HUES48 (cell line): ENCODE data around the gene SYNGR2.

Experiments used
- H3K27ac ChIP-seq: one replicate; pipeline ENCODE4 v1.7.0; 2013; ENCODE audit warnings: low read depth, low read length, inconsistent platforms
- H3K27me3 ChIP-seq: 2 replicates; pipeline ENCODE4 v1.6.1; 2013; ENCODE audit warnings: mild to moderate bottlenecking, low read length; ENCODE audit not compliant: control insufficient read depth, insufficient read depth
- H3K36me3 ChIP-seq: 2 replicates; pipeline ENCODE4 v1.6.1; 2013; ENCODE audit warnings: low read length; ENCODE audit not compliant: control insufficient read depth, insufficient read depth
- H3K4me1 ChIP-seq: 2 replicates; pipeline ENCODE4 v1.6.1; 2013; ENCODE audit warnings: mild to moderate bottlenecking, low read length; ENCODE audit not compliant: control insufficient read depth, insufficient read depth
- H3K4me3 ChIP-seq: 2 replicates; pipeline ENCODE4 v1.5.1; 2013; ENCODE audit warnings: mild to moderate bottlenecking, low read depth, low read length
- H3K9ac ChIP-seq: 2 replicates; pipeline ENCODE4 v1.6.1; 2013; ENCODE audit warnings: mild to moderate bottlenecking, low read depth, low read length, moderate library complexity
- H3K9me3 ChIP-seq: 2 replicates; pipeline ENCODE4 v1.6.1; 2013; ENCODE audit warnings: low read length; ENCODE audit not compliant: control insufficient read depth, insufficient read depth

SYNGR2 gene

GRCh38 chr17:78147315-78147998, 20.9 kb upstream of the SYNGR2 start:
- Histone ChIP-seq H3K4me3 (no peak overlapping the region), H3K4me1 (no peaks in the 10 kb centered on the region), H3K9me3 (no peaks in the 10 kb centered on the region), H3K27me3 (no peaks in the 10 kb centered on the region), H3K36me3 (no peaks in the 10 kb centered on the region), H3K9ac (no peak overlapping the region), H3K27ac (no peak overlapping the region)

- no peak overlapping the region for H3K9ac ChIP-seq
- H3K4me3 ChIP-seq: no peak overlapping the region
- no peak overlapping the region for H3K27ac ChIP-seq
- no peaks in the 10 kb centered on the region for H3K27me3 ChIP-seq
- no peaks in the 10 kb centered on the region for H3K9me3 ChIP-seq
- no peaks in the 10 kb centered on the region for H3K36me3 ChIP-seq
- H3K4me1 ChIP-seq: no peaks in the 10 kb centered on the region
Observed at GRCh38 chr17:78148286-78149016, 19.9 kb upstream of the SYNGR2 start.

- Histone ChIP-seq H3K9ac (no peak overlapping the region), H3K9me3 (no peaks in the 10 kb centered on the region), H3K4me1 (no peaks in the 10 kb centered on the region), H3K27ac (no peak overlapping the region), H3K27me3 (no peaks in the 10 kb centered on the region), H3K4me3 (no peak overlapping the region), H3K36me3 (no peaks in the 10 kb centered on the region)
Observed at GRCh38 chr17:78151514-78152008, 16.8 kb upstream of the SYNGR2 start.

- Histone ChIP-seq H3K27ac (no peak overlapping the region), H3K4me1 (no peaks in the 10 kb centered on the region), H3K4me3 (no peak overlapping the region), H3K9ac (no peak overlapping the region), H3K9me3 (no peaks in the 10 kb centered on the region), H3K27me3 (no peaks in the 10 kb centered on the region), H3K36me3 (no peaks in the 10 kb centered on the region)
Observed at GRCh38 chr17:78154903-78155811, 13.2 kb upstream of the SYNGR2 start.

- no peak overlapping the region for H3K27ac ChIP-seq
- H3K9ac ChIP-seq: no peak overlapping the region
Observed at GRCh38 chr17:78159575-78160158, 8.7 kb upstream of the SYNGR2 start.

GRCh38 chr17:78163881-78164747, 4.3 kb upstream of the SYNGR2 start:
- H3K4me3 ChIP-seq: no peak overlapping the region
- no peak overlapping the region for H3K27ac ChIP-seq
- no peaks in the 10 kb centered on the region for H3K9me3 ChIP-seq
- H3K36me3 ChIP-seq: no peaks in the 10 kb centered on the region
- H3K9ac ChIP-seq: no peak overlapping the region
- no peaks in the 10 kb centered on the region for H3K27me3 ChIP-seq
- no peaks in the 10 kb centered on the region for H3K4me1 ChIP-seq

More at GRCh38 chr17:78159575-78160158, 8.7 kb upstream of the SYNGR2 start:
- H3K4me3 ChIP-seq: no peak overlapping the region
- no peaks in the 10 kb centered on the region for H3K4me1 ChIP-seq
- no peaks in the 10 kb centered on the region for H3K27me3 ChIP-seq
- H3K36me3 ChIP-seq: no peaks in the 10 kb centered on the region
- H3K9me3 ChIP-seq: no peaks in the 10 kb centered on the region

- no peak overlapping the region for H3K9ac ChIP-seq
- no peak overlapping the region for H3K4me3 ChIP-seq
- H3K27ac ChIP-seq: no peak overlapping the region
- no peaks in the 10 kb centered on the region for H3K9me3 ChIP-seq
- H3K36me3 ChIP-seq: no peaks in the 10 kb centered on the region
- H3K27me3 ChIP-seq: no peaks in the 10 kb centered on the region
- no peaks in the 10 kb centered on the region for H3K4me1 ChIP-seq
Observed at GRCh38 chr17:78164748-78165607, 3.4 kb upstream of the SYNGR2 start.

GRCh38 chr17:78166416-78166815, 2.0 kb upstream of the SYNGR2 start:
- Histone ChIP-seq H3K9me3 (no peaks in the 10 kb centered on the region), H3K9ac (no peak overlapping the region), H3K4me1 (no peaks in the 10 kb centered on the region), H3K27ac (no peak overlapping the region), H3K27me3 (no peaks in the 10 kb centered on the region), H3K4me3 (no peak overlapping the region), H3K36me3 (0 out of 2 replicates have a peak, but pooled peaks cover 4% of the 10 kb centered on the region)

- Histone ChIP-seq H3K4me3 (peak overlapping the region; percentile 66), H3K27me3 (no peaks in the 10 kb centered on the region), H3K27ac (no peak overlapping the region), H3K9me3 (no peaks in the 10 kb centered on the region), H3K4me1 (peaks cover 12% of the 10 kb centered on the region), H3K9ac (no peak overlapping the region), H3K36me3 (peaks cover 19% of the 10 kb centered on the region)
Observed at GRCh38 chr17:78168903-78169793, 767 bp downstream of the SYNGR2 start.
